ENCODE measurements around the gene MBLAC1. TPM values are rescaled to one million over a fixed set of nuclear protein-coding genes. Genes with fewer than 3 reads are reported as not detected.

The MBLAC1 gene
- total RNA-seq, 1 donor from 2014 or later = 2.1 TPM

DNA sequence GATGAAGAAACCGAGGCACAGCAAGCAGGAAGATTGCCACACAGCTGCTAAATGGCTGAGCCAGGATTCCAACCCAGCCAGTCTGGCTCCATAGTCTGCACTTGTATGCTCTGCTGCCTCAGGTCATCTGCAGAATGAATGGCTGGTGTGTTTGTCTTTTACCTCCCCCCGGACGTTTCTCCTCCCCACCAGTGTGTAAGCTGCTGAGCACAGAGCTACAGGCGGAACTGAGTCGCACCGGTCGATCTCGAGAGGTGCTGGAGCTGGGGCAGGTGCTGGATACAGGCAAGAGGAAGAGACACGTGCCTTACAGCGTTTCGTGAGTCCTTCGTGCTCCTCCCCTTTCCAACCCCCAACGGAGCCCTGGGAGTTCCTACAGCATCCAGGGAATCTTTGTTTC is 4.7 kb upstream of the MBLAC1 start:
- peak overlapping the region; percentile 88 for H3K4me3 Mint-ChIP-seq
- no peaks in the 10 kb centered on the region for H3K9me3 Mint-ChIP-seq

GRCh38 chr7:100122568-100122967 is 4.2 kb upstream of the MBLAC1 start:
- H3K36me3 Mint-ChIP-seq (ENCODE audit: low read depth) = no peaks in the 10 kb centered on the region
- peak overlapping the region; percentile 50 for H3K27ac Mint-ChIP-seq (ENCODE audit: unreplicated experiment)
- TF ChIP-seq, protein P1, sequence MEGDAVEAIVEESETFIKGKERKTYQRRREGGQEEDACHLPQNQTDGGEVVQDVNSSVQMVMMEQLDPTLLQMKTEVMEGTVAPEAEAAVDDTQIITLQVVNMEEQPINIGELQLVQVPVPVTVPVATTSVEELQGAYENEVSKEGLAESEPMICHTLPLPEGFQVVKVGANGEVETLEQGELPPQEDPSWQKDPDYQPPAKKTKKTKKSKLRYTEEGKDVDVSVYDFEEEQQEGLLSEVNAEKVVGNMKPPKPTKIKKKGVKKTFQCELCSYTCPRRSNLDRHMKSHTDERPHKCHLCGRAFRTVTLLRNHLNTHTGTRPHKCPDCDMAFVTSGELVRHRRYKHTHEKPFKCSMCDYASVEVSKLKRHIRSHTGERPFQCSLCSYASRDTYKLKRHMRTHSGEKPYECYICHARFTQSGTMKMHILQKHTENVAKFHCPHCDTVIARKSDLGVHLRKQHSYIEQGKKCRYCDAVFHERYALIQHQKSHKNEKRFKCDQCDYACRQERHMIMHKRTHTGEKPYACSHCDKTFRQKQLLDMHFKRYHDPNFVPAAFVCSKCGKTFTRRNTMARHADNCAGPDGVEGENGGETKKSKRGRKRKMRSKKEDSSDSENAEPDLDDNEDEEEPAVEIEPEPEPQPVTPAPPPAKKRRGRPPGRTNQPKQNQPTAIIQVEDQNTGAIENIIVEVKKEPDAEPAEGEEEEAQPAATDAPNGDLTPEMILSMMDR (conservative IDR thresholded peaks at IDR 0.05) = no peak
- peaks cover 49% of the 10 kb centered on the region for H3K4me1 Mint-ChIP-seq
- H3K27me3 Mint-ChIP-seq (ENCODE audit: low read depth) = peaks cover 4% of the 10 kb centered on the region
- peak overlapping the region; percentile 88 for H3K4me3 Mint-ChIP-seq
- H3K9me3 Mint-ChIP-seq = no peaks in the 10 kb centered on the region
- no peak for DNase-seq (ENCODE audit: low read depth, low spot score)

More for the DNA sequence above, 4.7 kb upstream of the MBLAC1 start:
- no peak for DNase-seq (ENCODE audit: low read depth, low spot score)
- TF ChIP-seq, protein P1 (conservative IDR thresholded peaks at IDR 0.05) = no peak
- peaks cover 4% of the 10 kb centered on the region for H3K27me3 Mint-ChIP-seq (ENCODE audit: low read depth)
- H3K4me1 Mint-ChIP-seq = peaks cover 49% of the 10 kb centered on the region
- H3K27ac Mint-ChIP-seq (ENCODE audit: unreplicated experiment) = peak overlapping the region; percentile 50
- H3K36me3 Mint-ChIP-seq (ENCODE audit: low read depth) = no peaks in the 10 kb centered on the region

GRCh38 chr7:100124301-100125230 is 2.2 kb upstream of the MBLAC1 start:
- TF ChIP-seq, protein P1 (conservative IDR thresholded peaks at IDR 0.05) = no peak
- H3K27ac Mint-ChIP-seq (ENCODE audit: unreplicated experiment) = no peak overlapping the region
- peaks cover 12% of the 10 kb centered on the region for H3K27me3 Mint-ChIP-seq (ENCODE audit: low read depth)
- H3K36me3 Mint-ChIP-seq (ENCODE audit: low read depth) = no peaks in the 10 kb centered on the region
- no peaks in the 10 kb centered on the region for H3K9me3 Mint-ChIP-seq
- H3K4me1 Mint-ChIP-seq = peaks cover 44% of the 10 kb centered on the region
- peak overlapping the region; percentile 100 for H3K4me3 Mint-ChIP-seq
- DNase-seq (ENCODE audit: low read depth, low spot score) = no peak

DNA sequence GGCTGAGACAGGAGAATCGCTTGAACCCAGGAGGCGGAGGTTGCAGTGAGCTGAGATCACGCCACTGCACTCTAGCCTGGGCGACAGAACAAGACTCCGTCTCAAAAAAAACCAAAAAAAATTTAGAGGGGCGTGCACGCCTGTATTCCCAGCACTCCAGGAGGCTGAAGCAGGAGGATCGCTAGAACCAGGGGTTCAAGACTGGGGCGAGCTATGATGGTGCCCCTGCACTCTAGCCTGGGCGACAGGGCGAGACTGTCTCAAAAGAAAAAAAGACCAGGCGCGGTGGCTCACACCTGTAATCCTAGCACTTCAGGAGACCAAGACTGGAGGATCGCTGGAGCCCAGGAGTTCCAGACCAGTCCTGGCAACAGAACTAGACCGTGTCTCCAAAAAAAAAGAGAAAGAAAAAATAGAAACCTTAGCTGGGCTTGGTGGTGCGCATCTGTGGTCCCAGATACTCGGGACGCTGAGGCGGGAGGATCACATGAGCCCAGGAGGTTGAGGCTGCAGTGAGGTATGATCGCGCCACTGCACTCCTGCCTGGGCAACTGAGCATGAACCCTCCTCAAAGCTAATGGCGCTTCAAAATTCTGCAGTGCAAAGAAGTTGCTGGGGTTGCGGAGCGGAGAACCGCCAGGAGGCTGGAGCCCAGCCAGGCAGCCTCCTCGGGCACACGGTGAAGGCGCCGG is 382 bp upstream of the MBLAC1 start:
- Mint-ChIP-seq H3K27ac (ENCODE audit: unreplicated experiment) (peak overlapping the region; percentile 100), H3K36me3 (ENCODE audit: low read depth) (no peaks in the 10 kb centered on the region), H3K27me3 (ENCODE audit: low read depth) (peaks cover 13% of the 10 kb centered on the region), H3K4me1 (peaks cover 32% of the 10 kb centered on the region), H3K4me3 (peak overlapping the region; percentile 100), H3K9me3 (no peaks in the 10 kb centered on the region)
- TF ChIP-seq, protein P1 (conservative IDR thresholded peaks at IDR 0.05) = peak; percentile 22
- DNase-seq (ENCODE audit: low read depth, low spot score) = no peak

- peak; percentile 26 for DNase-seq (ENCODE audit: low read depth, low spot score)
- Mint-ChIP-seq H3K27ac (ENCODE audit: unreplicated experiment) (no peak overlapping the region), H3K4me3 (peak overlapping the region; percentile 88), H3K36me3 (ENCODE audit: low read depth) (no peaks in the 10 kb centered on the region), H3K27me3 (ENCODE audit: low read depth) (peaks cover 13% of the 10 kb centered on the region), H3K4me1 (peaks cover 29% of the 10 kb centered on the region), H3K9me3 (no peaks in the 10 kb centered on the region)
- TF ChIP-seq, protein P1 (conservative IDR thresholded peaks at IDR 0.05) = no peak
Measured at GRCh38 chr7:100127866-100128636, 1.3 kb downstream of the MBLAC1 start.

Measured in neural crest cell (in vitro differentiated cells).